GM12892 (cell line): Measurements from ENCODE around the gene CDH2.

Experiments
- POLR2A ChIP-seq: IDR thresholded peaks from 2 replicates; pipeline ENCODE4 v1.6.1; 2011; ENCODE audit warnings: low read depth, low read length, control low read depth
- POLR2AphosphoS5 ChIP-seq: IDR thresholded peaks from 2 replicates; pipeline ENCODE4 v1.6.1; 2011; ENCODE audit warnings: low read depth, low read length, control low read depth

DNA sequence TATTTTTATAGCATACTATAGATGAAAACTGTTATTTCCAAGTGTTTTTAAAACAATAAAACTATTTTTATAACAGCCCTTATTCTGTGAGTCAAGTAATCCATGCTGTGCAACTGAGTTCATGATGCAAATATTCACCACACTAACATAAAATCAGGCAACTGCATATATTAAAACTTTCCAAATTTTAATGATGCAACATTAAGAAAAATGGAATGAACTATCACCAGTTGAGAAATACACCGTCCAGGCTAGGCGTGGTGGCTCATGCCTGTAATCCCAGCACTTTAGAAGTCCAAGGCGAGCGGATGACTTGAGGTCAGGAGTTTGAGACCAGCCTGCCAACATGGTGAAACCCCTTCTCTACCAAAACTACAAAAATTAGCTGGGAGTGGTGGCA lies 114.5 kb downstream of the CDH2 start:
- TF ChIP-seq POLR2A (no peak), POLR2AphosphoS5 (no peak)
